HFF-Myc (cell line): ENCODE results near the gene GJC2.

ENCODE experiments used
- DNase-seq: peaks from one replicate; pipeline ENCODE4 v3.0.0-alpha.2; 2011; ENCODE audit warnings: low read depth; ENCODE audit errors: extremely low read depth
- H3K4me3 ChIP-seq: replicated peaks from 2 replicates; pipeline ENCODE4 v1.5.1; 2011; ENCODE audit warnings: low read depth, mild to moderate bottlenecking, control low read depth, low read length
- CTCF ChIP-seq: IDR thresholded peaks from 2 replicates; pipeline ENCODE4 v1.5.1; 2012; ENCODE audit warnings: mild to moderate bottlenecking, low read depth, low read length, control low read depth; ENCODE audit errors: missing control alignments

GJC2 gene

GRCh38 chr1:228149406-228150119 is at the start of gene GJC2:
TSS of gene GJC2 (plus strand) at chr1:228149930. CDS start at chr1:228157759, 7,829 bp downstream.
- H3K4me3 ChIP-seq: 0 out of 2 replicates have a peak within 1 kb of the TSS, but pooled peaks have one; percentile 13
- DNase-seq: no peak
- no peak for TF ChIP-seq CTCF

GRCh38 chr1:228100822-228101613 is 48.7 kb upstream of the GJC2 start:
- no peak for TF ChIP-seq CTCF
- H3K4me3 ChIP-seq: peak overlapping the region; percentile 77

GRCh38 chr1:228101614-228101993 is 48.1 kb upstream of the GJC2 start:
- DNase-seq: no peak
- TF ChIP-seq CTCF: no peak

More at GRCh38 chr1:228100822-228101613, 48.7 kb upstream of the GJC2 start:
- DNase-seq: no peak

GRCh38 chr1:228101994-228102790 is 47.5 kb upstream of the GJC2 start:
- DNase-seq: no peak
- no peak for TF ChIP-seq CTCF
- H3K4me3 ChIP-seq: peak overlapping the region; percentile 77

More at GRCh38 chr1:228101614-228101993, 48.1 kb upstream of the GJC2 start:
- peak overlapping the region; percentile 77 for H3K4me3 ChIP-seq

GRCh38 chr1:228102791-228103620 is 46.7 kb upstream of the GJC2 start, which contains the start of gene C1orf35:
TSS of gene C1orf35 (minus strand) at chr1:228103325. CDS start at chr1:228103227, 98 bp downstream.
- TF ChIP-seq CTCF: no peak

More at GRCh38 chr1:228102791-228103620, 46.7 kb upstream of the GJC2 start, which contains the start of gene C1orf35:
- peak within 1 kb of the TSS; percentile 77 for H3K4me3 ChIP-seq
- DNase-seq: peak; percentile 66
